ENCODE results near the gene DSC2.

Gene DSC2

GRCh38 chr18:31065036-31065773 is 37.0 kb downstream of the DSC2 start:
- Histone ChIP-seq H3K4me3 (ENCODE audit: low read depth in 1 of 2, low read length in 2 of 2) (no peak overlapping the region), H3K4me2 (ENCODE audit: insufficient read depth, low read length) (no peak overlapping the region), H3K9me3 (ENCODE audit: insufficient read depth, low read length, severe bottlenecking) (no peaks in the 10 kb centered on the region), H3K27ac (ENCODE audit: low read length) (no peak overlapping the region), H2AFZ (ENCODE audit: low read depth, low read length) (no peak overlapping the region), H4K20me1 (ENCODE audit: insufficient read depth, low read length) (no peaks in the 10 kb centered on the region), H3K27me3 (ENCODE audit: insufficient read depth, low read length, poor library complexity) (no peaks in the 10 kb centered on the region), H3K4me1 (ENCODE audit: insufficient read depth, low read length) (no peaks in the 10 kb centered on the region), H3K9ac (ENCODE audit: low read depth, low read length) (no peak overlapping the region), H3K36me3 (ENCODE audit: insufficient read depth, low read length) (no peaks in the 10 kb centered on the region), H3K79me2 (ENCODE audit: insufficient read depth, low read length) (no peaks in the 10 kb centered on the region)
- no peak for ATAC-seq (ENCODE audit: insufficient read depth, low read depth)
- DNase-seq: no peak
- TF ChIP-seq, protein P1, sequence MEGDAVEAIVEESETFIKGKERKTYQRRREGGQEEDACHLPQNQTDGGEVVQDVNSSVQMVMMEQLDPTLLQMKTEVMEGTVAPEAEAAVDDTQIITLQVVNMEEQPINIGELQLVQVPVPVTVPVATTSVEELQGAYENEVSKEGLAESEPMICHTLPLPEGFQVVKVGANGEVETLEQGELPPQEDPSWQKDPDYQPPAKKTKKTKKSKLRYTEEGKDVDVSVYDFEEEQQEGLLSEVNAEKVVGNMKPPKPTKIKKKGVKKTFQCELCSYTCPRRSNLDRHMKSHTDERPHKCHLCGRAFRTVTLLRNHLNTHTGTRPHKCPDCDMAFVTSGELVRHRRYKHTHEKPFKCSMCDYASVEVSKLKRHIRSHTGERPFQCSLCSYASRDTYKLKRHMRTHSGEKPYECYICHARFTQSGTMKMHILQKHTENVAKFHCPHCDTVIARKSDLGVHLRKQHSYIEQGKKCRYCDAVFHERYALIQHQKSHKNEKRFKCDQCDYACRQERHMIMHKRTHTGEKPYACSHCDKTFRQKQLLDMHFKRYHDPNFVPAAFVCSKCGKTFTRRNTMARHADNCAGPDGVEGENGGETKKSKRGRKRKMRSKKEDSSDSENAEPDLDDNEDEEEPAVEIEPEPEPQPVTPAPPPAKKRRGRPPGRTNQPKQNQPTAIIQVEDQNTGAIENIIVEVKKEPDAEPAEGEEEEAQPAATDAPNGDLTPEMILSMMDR (IDR thresholded peaks at IDR 0.05; ENCODE audit: borderline replicate concordance, extremely low read depth, low read length, poor library complexity, severe bottlenecking): no peak
- TF ChIP-seq EZH2 (IDR thresholded peaks at IDR 0.05; ENCODE audit: borderline replicate concordance, low read depth, low read length, severe bottlenecking): no peak

DNA sequence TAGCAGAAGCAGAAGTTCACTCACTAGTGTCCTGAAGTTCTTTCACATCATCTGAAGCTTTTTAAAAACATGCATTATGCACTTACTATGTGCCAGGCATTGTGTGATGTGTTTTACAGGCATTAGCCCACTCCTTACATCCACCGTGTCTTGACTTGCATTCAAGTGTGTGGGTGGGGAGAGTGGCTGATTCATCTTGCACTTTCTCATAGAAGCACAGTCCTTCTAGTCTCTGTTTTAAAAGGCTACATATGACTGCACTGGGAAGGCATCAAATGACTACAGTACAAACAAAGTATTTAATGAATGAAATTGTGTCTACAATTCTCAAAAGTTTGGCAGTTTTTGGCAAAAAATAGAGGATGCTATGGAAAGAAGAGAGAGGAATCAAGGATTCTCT is 38.1 kb downstream of the DSC2 start:
- H3K4me1 ChIP-seq (ENCODE audit: insufficient read depth, low read length): no peaks in the 10 kb centered on the region
- no peak for TF ChIP-seq EZH2 (IDR thresholded peaks at IDR 0.05; ENCODE audit: borderline replicate concordance, low read depth, low read length, severe bottlenecking)
- TF ChIP-seq, protein P1 (IDR thresholded peaks at IDR 0.05; ENCODE audit: borderline replicate concordance, extremely low read depth, low read length, poor library complexity, severe bottlenecking): no peak
- no peak overlapping the region for H3K4me2 ChIP-seq (ENCODE audit: insufficient read depth, low read length)
- no peak overlapping the region for H3K27ac ChIP-seq (ENCODE audit: low read length)
- DNase-seq: no peak
- H3K36me3 ChIP-seq (ENCODE audit: insufficient read depth, low read length): no peaks in the 10 kb centered on the region
- no peaks in the 10 kb centered on the region for H3K79me2 ChIP-seq (ENCODE audit: insufficient read depth, low read length)
- ATAC-seq (ENCODE audit: insufficient read depth, low read depth): no peak
- H4K20me1 ChIP-seq (ENCODE audit: insufficient read depth, low read length): no peaks in the 10 kb centered on the region
- H3K9ac ChIP-seq (ENCODE audit: low read depth, low read length): no peak overlapping the region
- H3K27me3 ChIP-seq (ENCODE audit: insufficient read depth, low read length, poor library complexity): no peaks in the 10 kb centered on the region
- H2AFZ ChIP-seq (ENCODE audit: low read depth, low read length): no peak overlapping the region
- no peak overlapping the region for H3K4me3 ChIP-seq (ENCODE audit: low read depth in 1 of 2, low read length in 2 of 2)
- no peaks in the 10 kb centered on the region for H3K9me3 ChIP-seq (ENCODE audit: insufficient read depth, low read length, severe bottlenecking)

GRCh38 chr18:31061945-31062344 is 40.3 kb downstream of the DSC2 start:
- no peaks in the 10 kb centered on the region for H3K4me1 ChIP-seq (ENCODE audit: insufficient read depth, low read length)
- no peak for DNase-seq
- no peaks in the 10 kb centered on the region for H3K79me2 ChIP-seq (ENCODE audit: insufficient read depth, low read length)
- no peaks in the 10 kb centered on the region for H3K36me3 ChIP-seq (ENCODE audit: insufficient read depth, low read length)
- no peaks in the 10 kb centered on the region for H4K20me1 ChIP-seq (ENCODE audit: insufficient read depth, low read length)
- no peak overlapping the region for H3K9ac ChIP-seq (ENCODE audit: low read depth, low read length)
- no peak for TF ChIP-seq EZH2 (IDR thresholded peaks at IDR 0.05; ENCODE audit: borderline replicate concordance, low read depth, low read length, severe bottlenecking)
- TF ChIP-seq, protein P1 (IDR thresholded peaks at IDR 0.05; ENCODE audit: borderline replicate concordance, extremely low read depth, low read length, poor library complexity, severe bottlenecking): no peak
- no peak overlapping the region for H3K4me2 ChIP-seq (ENCODE audit: insufficient read depth, low read length)
- H3K27ac ChIP-seq (ENCODE audit: low read length): no peak overlapping the region
- no peaks in the 10 kb centered on the region for H3K27me3 ChIP-seq (ENCODE audit: insufficient read depth, low read length, poor library complexity)
- no peak overlapping the region for H2AFZ ChIP-seq (ENCODE audit: low read depth, low read length)
- H3K4me3 ChIP-seq (ENCODE audit: low read depth in 1 of 2, low read length in 2 of 2): no peak overlapping the region
- ATAC-seq (ENCODE audit: insufficient read depth, low read depth): no peak
- H3K9me3 ChIP-seq (ENCODE audit: insufficient read depth, low read length, severe bottlenecking): no peaks in the 10 kb centered on the region
